ENCODE data around the gene DIP2A. TPM values are rescaled to one million over a fixed set of nuclear protein-coding genes. Genes with fewer than 3 reads are reported as not detected.

The DIP2A gene
- total RNA-seq, 1 donor from 2014 or later = 36.1 TPM

GRCh38 chr21:46420241-46421190 lies 38.2 kb upstream of the DIP2A start:
- no peaks in the 10 kb centered on the region for H3K9me3 Mint-ChIP-seq
- peaks cover 31% of the 10 kb centered on the region for H3K36me3 Mint-ChIP-seq (ENCODE audit: low read depth)
- no peak overlapping the region for H3K27ac Mint-ChIP-seq
- H3K4me3 Mint-ChIP-seq (ENCODE audit: low read depth) = no peak overlapping the region
- no peaks in the 10 kb centered on the region for H3K27me3 Mint-ChIP-seq (ENCODE audit: low read depth)
- H3K4me1 Mint-ChIP-seq (ENCODE audit: low read depth) = peaks cover 3% of the 10 kb centered on the region
- no peak for DNase-seq (ENCODE audit: low spot score)
- intact Hi-C loops (cut with micrococcal nuclease) = no loop called here

GRCh38 chr21:46421191-46421750 lies 37.4 kb upstream of the DIP2A start:
- Mint-ChIP-seq H3K4me3 (ENCODE audit: low read depth) (no peak overlapping the region), H3K27ac (no peak overlapping the region), H3K27me3 (ENCODE audit: low read depth) (no peaks in the 10 kb centered on the region), H3K36me3 (ENCODE audit: low read depth) (peaks cover 24% of the 10 kb centered on the region), H3K9me3 (no peaks in the 10 kb centered on the region), H3K4me1 (ENCODE audit: low read depth) (peaks cover 3% of the 10 kb centered on the region)
- no peak for DNase-seq (ENCODE audit: low spot score)
- intact Hi-C loops (cut with micrococcal nuclease) = no loop called here

- no peak overlapping the region for H3K4me3 Mint-ChIP-seq (ENCODE audit: low read depth)
- intact Hi-C loops (cut with micrococcal nuclease) = no loop called here
Observed at GRCh38 chr21:46421756-46422555, 36.7 kb upstream of the DIP2A start.

GRCh38 chr21:46422636-46423241 lies 36.0 kb upstream of the DIP2A start:
- H3K4me1 Mint-ChIP-seq (ENCODE audit: low read depth) = peaks cover 3% of the 10 kb centered on the region
- DNase-seq (ENCODE audit: low spot score) = no peak
- H3K9me3 Mint-ChIP-seq = no peaks in the 10 kb centered on the region
- H3K27ac Mint-ChIP-seq = no peak overlapping the region
- intact Hi-C loops (cut with micrococcal nuclease) = no loop called here
- H3K4me3 Mint-ChIP-seq (ENCODE audit: low read depth) = no peak overlapping the region
- H3K36me3 Mint-ChIP-seq (ENCODE audit: low read depth) = peaks cover 23% of the 10 kb centered on the region
- H3K27me3 Mint-ChIP-seq (ENCODE audit: low read depth) = no peaks in the 10 kb centered on the region

More at GRCh38 chr21:46421756-46422555, 36.7 kb upstream of the DIP2A start:
- no peak overlapping the region for H3K27ac Mint-ChIP-seq
- H3K4me1 Mint-ChIP-seq (ENCODE audit: low read depth) = peaks cover 3% of the 10 kb centered on the region
- H3K36me3 Mint-ChIP-seq (ENCODE audit: low read depth) = peaks cover 23% of the 10 kb centered on the region
- H3K27me3 Mint-ChIP-seq (ENCODE audit: low read depth) = no peaks in the 10 kb centered on the region
- no peaks in the 10 kb centered on the region for H3K9me3 Mint-ChIP-seq
- DNase-seq (ENCODE audit: low spot score) = no peak

GRCh38 chr21:46423546-46424038 lies 35.1 kb upstream of the DIP2A start:
- H3K36me3 Mint-ChIP-seq (ENCODE audit: low read depth) = peaks cover 20% of the 10 kb centered on the region
- H3K9me3 Mint-ChIP-seq = no peaks in the 10 kb centered on the region
- H3K4me3 Mint-ChIP-seq (ENCODE audit: low read depth) = no peak overlapping the region
- intact Hi-C loops (cut with micrococcal nuclease) = no loop called here
- H3K4me1 Mint-ChIP-seq (ENCODE audit: low read depth) = peaks cover 3% of the 10 kb centered on the region
- H3K27ac Mint-ChIP-seq = peak overlapping the region; percentile 76
- no peak for DNase-seq (ENCODE audit: low spot score)
- H3K27me3 Mint-ChIP-seq (ENCODE audit: low read depth) = no peaks in the 10 kb centered on the region

GRCh38 chr21:46424039-46424591 lies 34.6 kb upstream of the DIP2A start:
- no peak overlapping the region for H3K4me3 Mint-ChIP-seq (ENCODE audit: low read depth)
- H3K9me3 Mint-ChIP-seq = no peaks in the 10 kb centered on the region
- intact Hi-C loops (cut with micrococcal nuclease) = no loop called here
- H3K27me3 Mint-ChIP-seq (ENCODE audit: low read depth) = no peaks in the 10 kb centered on the region
- peak overlapping the region; percentile 76 for H3K27ac Mint-ChIP-seq
- no peak for DNase-seq (ENCODE audit: low spot score)
- peaks cover 3% of the 10 kb centered on the region for H3K4me1 Mint-ChIP-seq (ENCODE audit: low read depth)
- peaks cover 16% of the 10 kb centered on the region for H3K36me3 Mint-ChIP-seq (ENCODE audit: low read depth)

- H3K4me3 Mint-ChIP-seq (ENCODE audit: low read depth) = no peak overlapping the region
- no peak overlapping the region for H3K27ac Mint-ChIP-seq
- peaks cover 19% of the 10 kb centered on the region for H3K36me3 Mint-ChIP-seq (ENCODE audit: low read depth)
- DNase-seq (ENCODE audit: low spot score) = no peak
- no peaks in the 10 kb centered on the region for H3K9me3 Mint-ChIP-seq
- no peaks in the 10 kb centered on the region for H3K27me3 Mint-ChIP-seq (ENCODE audit: low read depth)
- intact Hi-C loops (cut with micrococcal nuclease) = no loop called here
- peaks cover 3% of the 10 kb centered on the region for H3K4me1 Mint-ChIP-seq (ENCODE audit: low read depth)
Observed at GRCh38 chr21:46424621-46425020, 34.1 kb upstream of the DIP2A start.

GRCh38 chr21:46425041-46425440 lies 33.6 kb upstream of the DIP2A start:
- Mint-ChIP-seq H3K27ac (no peak overlapping the region), H3K27me3 (ENCODE audit: low read depth) (no peaks in the 10 kb centered on the region)

GRCh38 chr21:46425571-46425970 lies 33.1 kb upstream of the DIP2A start:
- Mint-ChIP-seq H3K9me3 (no peaks in the 10 kb centered on the region), H3K4me3 (ENCODE audit: low read depth) (no peak overlapping the region), H3K27me3 (ENCODE audit: low read depth) (no peaks in the 10 kb centered on the region), H3K36me3 (ENCODE audit: low read depth) (peaks cover 14% of the 10 kb centered on the region), H3K27ac (peak overlapping the region; percentile 28), H3K4me1 (ENCODE audit: low read depth) (peaks cover 3% of the 10 kb centered on the region)
- intact Hi-C loops (cut with micrococcal nuclease) = no loop called here
- no peak for DNase-seq (ENCODE audit: low spot score)

More at GRCh38 chr21:46425041-46425440, 33.6 kb upstream of the DIP2A start:
- H3K9me3 Mint-ChIP-seq = no peaks in the 10 kb centered on the region
- peaks cover 20% of the 10 kb centered on the region for H3K36me3 Mint-ChIP-seq (ENCODE audit: low read depth)
- H3K4me3 Mint-ChIP-seq (ENCODE audit: low read depth) = no peak overlapping the region
- intact Hi-C loops (cut with micrococcal nuclease) = no loop called here
- DNase-seq (ENCODE audit: low spot score) = no peak
- H3K4me1 Mint-ChIP-seq (ENCODE audit: low read depth) = peaks cover 3% of the 10 kb centered on the region

GRCh38 chr21:46426313-46427046 lies 32.2 kb upstream of the DIP2A start:
- H3K27me3 Mint-ChIP-seq (ENCODE audit: low read depth) = no peaks in the 10 kb centered on the region
- H3K4me1 Mint-ChIP-seq (ENCODE audit: low read depth) = peaks cover 3% of the 10 kb centered on the region
- H3K4me3 Mint-ChIP-seq (ENCODE audit: low read depth) = no peak overlapping the region
- peaks cover 18% of the 10 kb centered on the region for H3K36me3 Mint-ChIP-seq (ENCODE audit: low read depth)
- DNase-seq (ENCODE audit: low spot score) = no peak
- H3K9me3 Mint-ChIP-seq = no peaks in the 10 kb centered on the region
- intact Hi-C loops (cut with micrococcal nuclease) = no loop called here
- H3K27ac Mint-ChIP-seq = no peak overlapping the region

- intact Hi-C loops (cut with micrococcal nuclease) = no loop called here
Observed at GRCh38 chr21:46427516-46427915, 31.2 kb upstream of the DIP2A start.

More at GRCh38 chr21:46427516-46427915, 31.2 kb upstream of the DIP2A start:
- Mint-ChIP-seq H3K9me3 (no peaks in the 10 kb centered on the region), H3K27me3 (ENCODE audit: low read depth) (no peaks in the 10 kb centered on the region), H3K4me1 (ENCODE audit: low read depth) (peaks cover 3% of the 10 kb centered on the region), H3K4me3 (ENCODE audit: low read depth) (no peak overlapping the region), H3K27ac (no peak overlapping the region), H3K36me3 (ENCODE audit: low read depth) (peaks cover 25% of the 10 kb centered on the region)
- DNase-seq (ENCODE audit: low spot score) = no peak
